ENCODE measurements around the gene XRCC6. TPM values are rescaled to one million over a fixed set of nuclear protein-coding genes. Genes with fewer than 3 reads are reported as not detected.

The XRCC6 gene
- total RNA-seq, 1 experiment from 2014 or later = 588 TPM

DNA sequence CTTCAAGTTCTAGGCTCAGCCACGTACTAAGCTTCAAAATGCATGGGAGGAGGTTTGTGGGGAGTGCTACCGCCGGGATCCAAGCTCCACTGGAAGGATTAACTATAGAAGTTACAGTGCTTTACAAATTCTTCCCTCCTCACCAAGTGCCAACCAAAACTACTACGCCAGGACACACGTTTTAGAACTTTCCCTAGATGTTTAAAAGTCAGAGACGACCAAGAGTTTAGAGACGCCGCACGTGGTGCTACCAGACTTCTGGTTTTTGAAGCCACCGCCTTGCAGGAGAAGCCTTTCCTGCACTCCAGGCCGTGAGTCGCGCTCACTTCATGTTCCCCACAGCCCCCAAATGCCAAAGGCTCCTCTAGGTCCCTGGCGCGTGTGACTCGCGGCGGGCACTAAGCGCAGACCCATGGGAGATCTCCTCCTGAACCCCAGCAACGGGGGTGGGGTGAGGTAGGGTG, 66.8 kb downstream of the XRCC6 start:
- Histone ChIP-seq H3K27ac (ENCODE audit: low read depth, low read length) (peak overlapping the region; percentile 96), H3K79me2 (ENCODE audit: insufficient read depth, low read length) (peaks cover 68% of the 10 kb centered on the region), H4K20me1 (ENCODE audit: insufficient read depth) (peaks cover 13% of the 10 kb centered on the region; the same call in 1 of the 2 replicates), H3K9me3 (ENCODE audit: control insufficient read depth in 1 of 2, insufficient read depth in 1 of 2, low read depth in 1 of 2, low read length in 2 of 2) (no peaks in the 10 kb centered on the region), H3K4me1 (ENCODE audit: control insufficient read depth in 1 of 2, insufficient read depth in 2 of 2, low read length in 2 of 2) (peaks cover 6 to 43% of the 10 kb centered on the region in 2 experiments), H3K36me3 (ENCODE audit: control insufficient read depth in 1 of 2, insufficient read depth in 2 of 2, low read length in 2 of 2) (no peaks in the 10 kb centered on the region; a peak in 1 of 4 replicates), H3K9ac (ENCODE audit: low read length) (peak overlapping the region; percentile 96), H3K4me3 (replicated peaks in 1 of 2; ENCODE audit: low read depth in 1 of 2, low read length in 2 of 2) (peak overlapping the region; percentile 69 to 90), H2AFZ (ENCODE audit: low read depth, low read length, poor library complexity, severe bottlenecking) (no peak overlapping the region), H3K4me2 (ENCODE audit: low read length) (peak overlapping the region; percentile 95), H3K9me2 (ENCODE audit: insufficient read depth) (no peaks in the 10 kb centered on the region), H3K27me3 (ENCODE audit: insufficient read depth, low read length) (no peaks in the 10 kb centered on the region)
- ChIA-PET POLR2A (interaction anchor here (1.2 to 2.8 kb wide), 2 partner anchors 10 to 21 kb away, joined by 9 to 12 read pairs; partner anchors contain the start of gene MEI1), RAD21 (ENCODE audit: low non-redundant PET in 1 of 2, low total read pairs in 2 of 2, uncharacterized antibody in 2 of 2, unreplicated experiment in 2 of 2) (no interaction called here), CTCF (interaction anchor here (1.7 to 3.4 kb wide), 2 partner anchors 10 to 20 kb away, joined by 6 to 11 read pairs; no protein-coding TSS in a partner anchor)
- TF ChIP-seq, protein P1, sequence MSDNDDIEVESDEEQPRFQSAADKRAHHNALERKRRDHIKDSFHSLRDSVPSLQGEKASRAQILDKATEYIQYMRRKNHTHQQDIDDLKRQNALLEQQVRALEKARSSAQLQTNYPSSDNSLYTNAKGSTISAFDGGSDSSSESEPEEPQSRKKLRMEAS (IDR thresholded peaks at IDR 0.05) = no peak; the same call in 1 of the 2 replicates
- intact Hi-C loops (cut with micrococcal nuclease) = loop anchor here (2.0 kb wide), 1 partner anchor 21 kb away; no protein-coding TSS in a partner anchor
- DNase-seq (ENCODE audit: low read depth, low spot score) (no peak), ATAC-seq (peak; percentile 13; the same call in 1 of the 2 replicates)
- TSS peak; percentile 67 for BruUV-seq (replicated peaks)

GRCh38 chr22:41688365-41689211, 67.5 kb downstream of the XRCC6 start, which contains the start of gene SNU13:
TSS of gene SNU13 (minus strand) at chr22:41688867. CDS start at chr22:41688796, 71 bp downstream.
- DNase-seq (ENCODE audit: low read depth, low spot score) (peak; percentile 77), ATAC-seq (peak; percentile 92)
- Histone ChIP-seq H3K9me2 (ENCODE audit: insufficient read depth) (no peaks in the 10 kb centered on the region), H3K27me3 (ENCODE audit: insufficient read depth, low read length) (no peaks in the 10 kb centered on the region), H4K20me1 (ENCODE audit: insufficient read depth) (peaks cover 10% of the 10 kb centered on the region; the same call in 1 of the 2 replicates), H3K4me3 (replicated peaks in 1 of 2; ENCODE audit: low read depth in 1 of 2, low read length in 2 of 2) (peak within 1 kb of the TSS; percentile 69 to 90), H3K36me3 (ENCODE audit: control insufficient read depth in 1 of 2, insufficient read depth in 2 of 2, low read length in 2 of 2) (no peaks in the 10 kb centered on the region; a peak in 1 of 4 replicates), H3K9me3 (ENCODE audit: control insufficient read depth in 1 of 2, insufficient read depth in 1 of 2, low read depth in 1 of 2, low read length in 2 of 2) (no peaks in the 10 kb centered on the region), H3K27ac (ENCODE audit: low read depth, low read length) (peak within 1 kb of the TSS; percentile 96), H3K79me2 (ENCODE audit: insufficient read depth, low read length) (peaks cover 61% of the 10 kb centered on the region), H3K4me2 (ENCODE audit: low read length) (peak within 1 kb of the TSS; percentile 95), H3K9ac (ENCODE audit: low read length) (peak within 1 kb of the TSS; percentile 96), H3K4me1 (ENCODE audit: control insufficient read depth in 1 of 2, insufficient read depth in 2 of 2, low read length in 2 of 2) (peaks cover 2 to 37% of the 10 kb centered on the region in 2 experiments), H2AFZ (ENCODE audit: low read depth, low read length, poor library complexity, severe bottlenecking) (no peak within 1 kb of the TSS)
- intact Hi-C loops (cut with micrococcal nuclease) = loop anchor here (2.0 kb wide), 1 partner anchor 22 kb away; no protein-coding TSS in a partner anchor
- CTCF ChIA-PET = interaction anchor here (1.7 to 3.4 kb wide), 2 partner anchors 9 to 21 kb away, joined by 6 to 11 read pairs; no protein-coding TSS in a partner anchor
- no TSS peak for BruUV-seq (replicated peaks)
- POLR2A ChIA-PET = interaction anchor here (1.2 to 2.8 kb wide), 2 partner anchors 10 to 22 kb away, joined by 9 to 12 read pairs; partner anchors contain the start of gene MEI1
- RAD21 ChIA-PET (ENCODE audit: low non-redundant PET in 1 of 2, low total read pairs in 2 of 2, uncharacterized antibody in 2 of 2, unreplicated experiment in 2 of 2) = interaction anchor here in 1 of 2 experiments (0.6 to 0.8 kb wide), 2 partner anchors 144 to 168 kb away, joined by 3 to 6 read pairs; no protein-coding TSS in a partner anchor
- TF ChIP-seq CBX3 (IDR thresholded peaks at IDR 0.05; ENCODE audit: low read depth) = no peak
- peak; percentile 77 for TF ChIP-seq POLR2A (IDR thresholded peaks at IDR 0.05; ENCODE audit: borderline replicate concordance, extremely low read depth, insufficient read depth, insufficient read length)
- peak; percentile 71 for TF ChIP-seq EGR1 (IDR thresholded peaks at IDR 0.05; ENCODE audit: low read depth)
- TF ChIP-seq, protein P1 (IDR thresholded peaks at IDR 0.05) = peak; percentile 95
- no peak for TF ChIP-seq CEBPB (IDR thresholded peaks at IDR 0.05; ENCODE audit: low read depth)
- no peak for TF ChIP-seq SRF (IDR thresholded peaks at IDR 0.05; ENCODE audit: low read depth)
- TF ChIP-seq SIN3A (IDR thresholded peaks at IDR 0.05; ENCODE audit: low read depth) = peak; percentile 96
- TF ChIP-seq SP1 (IDR thresholded peaks at IDR 0.05; ENCODE audit: low read depth) = no peak; the same call in 1 of the 2 replicates
- TF ChIP-seq POLR2AphosphoS5 (IDR thresholded peaks at IDR 0.05; ENCODE audit: low read depth, low read length) = peak; percentile 84
- no peak for TF ChIP-seq EZH2 (IDR thresholded peaks at IDR 0.05)
- TF ChIP-seq ATF3 (IDR thresholded peaks at IDR 0.05) = no peak
- no peak for TF ChIP-seq ZNF274 (IDR thresholded peaks at IDR 0.05; ENCODE audit: low read depth, low read length)
- TF ChIP-seq, protein P2, sequence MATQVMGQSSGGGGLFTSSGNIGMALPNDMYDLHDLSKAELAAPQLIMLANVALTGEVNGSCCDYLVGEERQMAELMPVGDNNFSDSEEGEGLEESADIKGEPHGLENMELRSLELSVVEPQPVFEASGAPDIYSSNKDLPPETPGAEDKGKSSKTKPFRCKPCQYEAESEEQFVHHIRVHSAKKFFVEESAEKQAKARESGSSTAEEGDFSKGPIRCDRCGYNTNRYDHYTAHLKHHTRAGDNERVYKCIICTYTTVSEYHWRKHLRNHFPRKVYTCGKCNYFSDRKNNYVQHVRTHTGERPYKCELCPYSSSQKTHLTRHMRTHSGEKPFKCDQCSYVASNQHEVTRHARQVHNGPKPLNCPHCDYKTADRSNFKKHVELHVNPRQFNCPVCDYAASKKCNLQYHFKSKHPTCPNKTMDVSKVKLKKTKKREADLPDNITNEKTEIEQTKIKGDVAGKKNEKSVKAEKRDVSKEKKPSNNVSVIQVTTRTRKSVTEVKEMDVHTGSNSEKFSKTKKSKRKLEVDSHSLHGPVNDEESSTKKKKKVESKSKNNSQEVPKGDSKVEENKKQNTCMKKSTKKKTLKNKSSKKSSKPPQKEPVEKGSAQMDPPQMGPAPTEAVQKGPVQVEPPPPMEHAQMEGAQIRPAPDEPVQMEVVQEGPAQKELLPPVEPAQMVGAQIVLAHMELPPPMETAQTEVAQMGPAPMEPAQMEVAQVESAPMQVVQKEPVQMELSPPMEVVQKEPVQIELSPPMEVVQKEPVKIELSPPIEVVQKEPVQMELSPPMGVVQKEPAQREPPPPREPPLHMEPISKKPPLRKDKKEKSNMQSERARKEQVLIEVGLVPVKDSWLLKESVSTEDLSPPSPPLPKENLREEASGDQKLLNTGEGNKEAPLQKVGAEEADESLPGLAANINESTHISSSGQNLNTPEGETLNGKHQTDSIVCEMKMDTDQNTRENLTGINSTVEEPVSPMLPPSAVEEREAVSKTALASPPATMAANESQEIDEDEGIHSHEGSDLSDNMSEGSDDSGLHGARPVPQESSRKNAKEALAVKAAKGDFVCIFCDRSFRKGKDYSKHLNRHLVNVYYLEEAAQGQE (IDR thresholded peaks at IDR 0.05; ENCODE audit: low read depth) = no peak
- TF ChIP-seq TCF7L2 (IDR thresholded peaks at IDR 0.05; ENCODE audit: borderline replicate concordance, extremely low read depth, insufficient read depth, insufficient read length) = no peak
